Stromal cell of bone marrow (primary cell): ENCODE data around the gene CCDC88B.
A peak's percentile ranks its signal among the peaks of the same experiment; 100 is the strongest.
"Not testable (repeated sequence)": the region's sequence is repeated elsewhere in the genome, so short reads cannot be mapped to it uniquely, and the experiment has no call there.

Source experiments
- DNase-seq: peaks from one replicate; pipeline ENCODE4 v3.0.0-alpha.2; 2012; ENCODE audit warnings: low read depth

CCDC88B gene

DNA sequence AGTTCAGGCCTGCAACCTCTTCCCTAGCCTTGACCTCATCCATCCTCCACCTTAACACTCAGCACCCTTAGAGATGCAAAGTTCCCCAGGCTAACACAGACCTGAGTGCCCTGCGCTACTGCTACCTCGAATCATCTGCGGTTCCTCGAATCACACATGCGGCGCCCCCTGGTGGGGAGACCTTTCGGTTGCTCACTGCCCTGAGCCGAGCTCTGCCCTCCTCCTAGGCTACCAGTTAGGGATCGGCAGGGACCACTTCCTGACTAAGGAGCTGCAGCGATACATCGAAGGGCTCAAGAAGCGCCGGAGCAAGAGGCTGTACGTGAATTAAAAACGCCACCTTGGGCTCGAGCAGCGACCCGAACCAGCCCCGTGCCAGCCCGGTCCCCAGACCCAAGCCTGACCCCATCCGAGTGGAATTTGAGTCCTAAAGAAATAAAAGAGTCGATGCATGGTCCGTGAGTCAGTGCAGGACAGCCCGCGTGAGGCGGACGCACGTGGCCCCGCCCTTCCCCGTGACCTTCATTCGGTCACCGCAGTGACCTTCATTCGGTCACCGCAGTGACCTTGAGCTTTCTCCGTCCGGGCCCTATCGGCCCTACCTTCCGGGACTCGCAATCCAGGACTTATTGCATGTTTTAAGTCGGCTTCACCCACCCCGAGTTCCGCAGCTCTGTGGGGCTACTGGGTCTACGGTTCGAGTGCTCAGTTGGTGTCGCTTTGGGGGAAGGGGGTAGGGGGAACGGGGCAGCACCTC lies 35.5 kb upstream of the CCDC88B start:
- DNase-seq = peak; percentile 74

DNA sequence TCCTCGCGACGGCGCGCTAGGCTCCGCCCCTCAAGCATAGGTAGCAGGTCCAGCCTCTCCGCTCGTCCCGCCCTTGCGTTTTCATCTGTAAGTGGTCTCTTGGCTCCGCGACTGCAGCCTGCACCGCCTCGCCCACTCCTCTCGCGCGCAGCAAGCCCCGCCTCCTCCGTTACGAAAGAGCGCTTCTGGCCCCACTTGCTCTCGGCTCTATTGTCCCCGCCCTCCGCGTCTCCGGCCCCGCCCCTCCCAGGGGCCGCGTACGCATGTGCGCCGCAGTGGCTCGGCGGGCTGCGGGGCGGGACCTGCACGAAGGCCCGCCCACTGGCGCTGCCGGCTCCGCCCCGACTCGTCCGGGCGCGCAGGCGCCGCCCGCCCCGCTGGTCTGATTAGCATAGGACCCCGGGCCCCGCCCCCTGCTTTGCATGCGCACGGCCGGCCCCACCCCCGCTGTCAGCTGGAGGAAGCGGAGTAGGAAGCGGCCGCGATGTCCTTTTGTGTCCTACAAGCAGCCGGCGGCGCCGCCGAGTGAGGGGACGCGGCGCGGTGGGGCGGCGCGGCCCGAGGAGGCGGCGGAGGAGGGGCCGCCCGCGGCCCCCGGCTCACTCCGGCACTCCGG lies 34.8 kb upstream of the CCDC88B start, which contains the start of gene ESRRA:
Gene ESRRA, plus strand, starts transcription at position 450 of the 616 bp plus-strand sequence. CDS start 1,656 bp downstream, outside the sequence.
- peak; percentile 88 for DNase-seq

DNA sequence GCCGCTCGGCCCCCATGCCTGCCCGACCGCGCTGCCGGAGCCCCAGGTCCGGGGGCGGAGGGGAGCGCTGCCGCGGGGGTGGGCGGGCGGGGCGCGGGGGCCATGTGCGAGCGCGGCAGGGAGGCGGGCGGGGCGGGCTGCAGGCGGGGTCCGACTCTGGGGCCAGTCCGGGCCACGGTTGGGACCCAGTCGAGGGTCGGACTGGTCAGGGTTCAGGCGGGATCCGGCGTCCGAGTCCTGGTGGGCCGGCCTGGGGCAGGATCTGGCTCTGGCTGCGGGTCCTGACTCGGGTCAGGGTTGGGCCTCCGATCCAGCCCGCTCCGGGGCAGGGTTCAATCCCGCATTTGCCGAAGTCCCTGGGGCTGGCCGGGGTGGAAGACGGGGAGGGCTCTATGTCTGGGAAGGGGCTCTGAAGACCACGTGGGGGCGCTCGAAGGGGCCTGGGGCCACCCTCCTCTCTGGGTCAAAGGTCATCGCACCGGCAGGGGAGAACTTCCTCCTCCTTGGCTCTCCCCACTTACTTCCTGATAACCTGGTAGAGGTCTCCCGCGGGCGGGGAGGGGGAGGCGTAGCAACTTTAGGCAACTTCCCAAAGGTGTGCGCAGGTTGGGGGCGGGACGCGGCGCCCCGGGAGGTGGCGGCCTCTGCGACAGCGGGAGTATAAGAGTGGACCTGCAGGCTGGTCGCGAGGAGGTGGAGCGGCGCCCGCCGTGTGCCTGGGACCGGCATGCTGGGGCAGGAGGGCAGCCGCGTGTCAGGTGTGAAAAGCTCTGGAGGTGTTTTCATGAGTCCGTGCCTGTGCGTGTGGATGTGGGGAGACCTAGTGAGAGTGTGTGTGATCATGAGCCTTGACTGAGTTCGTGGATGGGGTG lies 34.1 kb upstream of the CCDC88B start:
- DNase-seq = no peak

DNA sequence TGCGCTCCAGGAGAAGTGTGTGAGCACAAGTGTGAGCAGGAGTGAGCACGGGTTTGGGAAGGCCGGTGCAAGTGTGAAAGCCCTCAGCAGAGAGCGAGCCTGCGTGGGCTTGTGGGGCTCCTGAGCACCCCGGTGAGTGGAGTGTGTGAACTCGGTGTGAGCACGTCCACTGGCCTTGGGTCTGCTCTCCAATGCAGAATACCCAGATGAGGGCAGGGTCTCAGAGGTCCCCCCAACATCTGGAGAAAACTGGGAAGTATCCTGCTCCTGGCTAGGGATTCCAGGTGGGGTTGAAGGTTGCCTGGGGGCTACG lies 33.5 kb upstream of the CCDC88B start:
- DNase-seq = no peak

DNA sequence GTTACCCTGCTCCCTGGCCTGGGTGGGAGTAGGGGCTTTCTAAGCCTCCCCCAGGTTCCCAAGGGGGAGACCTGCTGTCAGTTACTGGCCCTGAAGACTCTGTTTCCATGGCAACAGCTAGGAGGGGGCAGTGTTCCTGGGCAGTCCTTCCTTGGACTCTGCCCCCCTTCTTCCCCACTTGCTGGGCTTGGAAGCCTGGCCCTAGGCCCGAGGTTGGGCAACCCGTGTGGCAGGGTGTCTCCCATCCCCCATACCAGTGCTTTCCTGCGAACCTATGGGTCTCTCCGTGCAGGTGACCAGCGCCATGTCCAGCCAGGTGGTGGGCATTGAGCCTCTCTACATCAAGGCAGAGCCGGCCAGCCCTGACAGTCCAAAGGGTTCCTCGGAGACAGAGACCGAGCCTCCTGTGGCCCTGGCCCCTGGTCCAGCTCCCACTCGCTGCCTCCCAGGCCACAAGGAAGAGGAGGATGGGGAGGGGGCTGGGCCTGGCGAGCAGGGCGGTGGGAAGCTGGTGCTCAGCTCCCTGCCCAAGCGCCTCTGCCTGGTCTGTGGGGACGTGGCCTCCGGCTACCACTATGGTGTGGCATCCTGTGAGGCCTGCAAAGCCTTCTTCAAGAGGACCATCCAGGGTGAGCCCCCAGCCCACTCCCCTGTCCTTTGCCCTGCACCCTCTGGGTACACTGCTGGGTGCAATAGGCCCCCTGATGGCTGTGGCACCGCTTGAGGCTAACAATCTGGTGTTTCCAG lies 33.0 kb upstream of the CCDC88B start:
- DNase-seq = no peak

DNA sequence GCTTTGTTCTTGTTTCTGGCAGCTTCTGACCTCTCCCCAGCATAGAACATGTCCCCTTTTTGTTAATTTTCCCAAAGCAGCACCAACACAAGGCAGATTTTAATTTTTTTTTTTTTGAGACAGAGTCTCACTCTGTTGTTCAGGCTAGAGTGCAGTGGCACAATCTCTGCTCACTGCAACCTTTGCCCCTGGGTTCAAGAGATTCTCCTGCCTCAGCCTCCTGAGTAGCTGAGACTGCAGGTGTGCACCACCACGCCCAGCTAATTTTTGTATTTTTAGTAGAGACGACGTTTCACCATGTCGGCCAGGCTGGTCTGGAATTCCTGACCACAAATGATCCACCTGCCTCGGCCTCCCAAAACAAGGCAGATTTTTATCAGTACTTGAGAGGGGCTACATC lies 32.2 kb upstream of the CCDC88B start:
- not testable (repeated sequence) for DNase-seq

DNA sequence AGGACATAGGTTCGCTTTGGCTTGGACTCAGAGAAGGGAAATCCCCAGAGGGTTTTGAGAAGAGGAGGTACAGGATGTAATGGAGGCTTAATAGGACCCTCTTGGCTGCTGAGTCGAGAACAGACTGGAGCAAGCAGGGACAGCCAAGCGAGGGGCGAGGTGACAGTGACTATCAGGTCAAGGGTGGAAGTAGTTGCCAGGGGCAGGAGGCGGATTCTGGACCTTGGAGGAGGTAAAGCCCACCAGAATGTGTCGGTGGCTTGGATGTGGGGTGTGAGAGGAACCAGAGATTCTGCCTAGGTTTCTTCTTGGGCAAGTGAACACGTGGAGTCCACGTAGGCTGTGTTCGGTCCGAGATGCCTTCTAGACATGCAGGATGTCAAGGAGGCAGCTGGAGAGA lies 27.1 kb upstream of the CCDC88B start:
- no peak for DNase-seq

DNA sequence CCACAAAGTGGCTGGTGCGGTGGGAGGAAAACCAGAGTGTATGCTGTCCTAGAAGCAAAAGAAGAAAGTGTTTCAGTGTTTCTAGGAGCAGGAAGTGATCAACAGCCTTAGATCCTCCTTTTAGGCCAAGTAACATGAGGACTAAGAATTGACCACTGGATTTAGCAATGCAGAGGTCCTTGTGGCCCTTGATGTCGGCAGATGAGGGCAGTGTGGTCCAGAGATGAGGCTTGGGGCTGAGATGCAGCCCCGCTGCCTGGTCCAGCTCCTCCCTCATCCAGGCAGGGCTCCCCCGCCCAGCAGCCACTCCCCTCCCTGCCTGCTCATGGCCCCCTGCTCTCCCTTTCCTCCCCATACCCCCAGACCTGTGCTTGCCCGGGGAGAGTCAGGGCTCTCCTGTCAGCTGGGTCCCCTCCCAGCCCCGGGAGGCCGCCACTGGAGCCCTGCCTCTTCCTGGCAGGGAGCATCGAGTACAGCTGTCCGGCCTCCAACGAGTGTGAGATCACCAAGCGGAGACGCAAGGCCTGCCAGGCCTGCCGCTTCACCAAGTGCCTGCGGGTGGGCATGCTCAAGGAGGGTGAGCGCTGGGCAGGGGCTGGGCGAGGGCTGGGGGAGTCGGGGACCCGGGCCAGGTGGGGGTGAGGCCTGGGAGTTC lies 26.4 kb upstream of the CCDC88B start:
- no peak for DNase-seq

DNA sequence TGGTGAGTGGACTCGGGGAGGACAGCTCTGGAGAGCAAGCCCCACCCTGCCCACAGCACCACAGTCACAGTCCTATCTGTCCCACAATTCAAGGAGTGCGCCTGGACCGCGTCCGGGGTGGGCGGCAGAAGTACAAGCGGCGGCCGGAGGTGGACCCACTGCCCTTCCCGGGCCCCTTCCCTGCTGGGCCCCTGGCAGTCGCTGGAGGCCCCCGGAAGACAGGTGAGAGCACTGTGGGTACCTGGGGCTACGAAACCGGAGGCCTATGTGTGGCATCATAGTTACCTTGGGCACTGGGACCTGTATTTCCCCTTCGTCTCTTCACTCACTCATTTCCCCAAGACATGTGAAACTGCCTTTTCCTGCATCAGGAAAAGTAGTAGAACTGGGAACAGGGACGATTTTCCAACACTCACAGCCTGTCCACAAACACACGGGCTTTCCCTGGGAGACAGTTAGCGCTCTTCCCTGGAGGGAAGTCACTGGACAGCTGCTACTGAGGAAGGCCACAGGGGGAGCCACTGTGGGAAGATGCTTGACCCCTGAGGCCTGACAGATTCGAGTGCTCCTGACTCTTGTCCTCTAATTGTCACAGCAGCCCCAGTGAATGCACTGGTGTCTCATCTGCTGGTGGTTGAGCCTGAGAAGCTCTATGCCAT lies 25.7 kb upstream of the CCDC88B start:
- DNase-seq = no peak

DNA sequence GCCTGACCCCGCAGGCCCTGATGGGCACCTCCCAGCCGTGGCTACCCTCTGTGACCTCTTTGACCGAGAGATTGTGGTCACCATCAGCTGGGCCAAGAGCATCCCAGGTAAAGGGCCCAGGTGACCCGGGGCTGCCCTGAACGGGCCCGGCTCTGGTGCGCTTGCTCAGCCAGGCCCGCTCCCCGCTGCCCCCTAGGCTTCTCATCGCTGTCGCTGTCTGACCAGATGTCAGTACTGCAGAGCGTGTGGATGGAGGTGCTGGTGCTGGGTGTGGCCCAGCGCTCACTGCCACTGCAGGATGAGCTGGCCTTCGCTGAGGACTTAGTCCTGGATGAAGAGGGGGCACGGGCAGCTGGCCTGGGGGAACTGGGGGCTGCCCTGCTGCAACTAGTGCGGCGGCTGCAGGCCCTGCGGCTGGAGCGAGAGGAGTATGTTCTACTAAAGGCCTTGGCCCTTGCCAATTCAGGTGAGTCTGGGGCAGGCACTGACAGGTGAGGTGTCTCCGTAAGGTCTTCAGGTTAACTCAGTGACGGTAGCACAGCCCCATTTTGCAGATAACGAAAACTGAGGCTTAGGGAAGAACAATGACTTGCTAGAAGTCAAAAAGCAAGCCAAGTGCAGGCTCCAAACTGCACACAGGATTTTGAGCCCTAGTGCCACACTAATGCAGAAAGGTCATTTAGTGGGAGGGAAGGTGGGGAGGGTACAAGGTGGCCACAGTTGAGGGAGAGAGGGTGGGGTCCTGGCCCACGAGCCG lies 25.0 kb upstream of the CCDC88B start:
- DNase-seq = no peak

DNA sequence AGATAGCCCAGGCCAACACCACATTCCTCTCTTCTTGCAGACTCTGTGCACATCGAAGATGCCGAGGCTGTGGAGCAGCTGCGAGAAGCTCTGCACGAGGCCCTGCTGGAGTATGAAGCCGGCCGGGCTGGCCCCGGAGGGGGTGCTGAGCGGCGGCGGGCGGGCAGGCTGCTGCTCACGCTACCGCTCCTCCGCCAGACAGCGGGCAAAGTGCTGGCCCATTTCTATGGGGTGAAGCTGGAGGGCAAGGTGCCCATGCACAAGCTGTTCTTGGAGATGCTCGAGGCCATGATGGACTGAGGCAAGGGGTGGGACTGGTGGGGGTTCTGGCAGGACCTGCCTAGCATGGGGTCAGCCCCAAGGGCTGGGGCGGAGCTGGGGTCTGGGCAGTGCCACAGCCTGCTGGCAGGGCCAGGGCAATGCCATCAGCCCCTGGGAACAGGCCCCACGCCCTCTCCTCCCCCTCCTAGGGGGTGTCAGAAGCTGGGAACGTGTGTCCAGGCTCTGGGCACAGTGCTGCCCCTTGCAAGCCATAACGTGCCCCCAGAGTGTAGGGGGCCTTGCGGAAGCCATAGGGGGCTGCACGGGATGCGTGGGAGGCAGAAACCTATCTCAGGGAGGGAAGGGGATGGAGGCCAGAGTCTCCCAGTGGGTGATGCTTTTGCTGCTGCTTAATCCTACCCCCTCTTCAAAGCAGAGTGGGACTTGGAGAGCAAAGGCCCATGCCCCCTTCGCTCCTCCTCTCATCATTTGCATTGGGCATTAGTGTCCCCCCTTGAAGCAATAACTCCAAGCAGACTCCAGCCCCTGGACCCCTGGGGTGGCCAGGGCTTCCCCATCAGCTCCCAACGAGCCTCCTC lies 24.1 kb upstream of the CCDC88B start:
- DNase-seq = not testable (repeated sequence)

DNA sequence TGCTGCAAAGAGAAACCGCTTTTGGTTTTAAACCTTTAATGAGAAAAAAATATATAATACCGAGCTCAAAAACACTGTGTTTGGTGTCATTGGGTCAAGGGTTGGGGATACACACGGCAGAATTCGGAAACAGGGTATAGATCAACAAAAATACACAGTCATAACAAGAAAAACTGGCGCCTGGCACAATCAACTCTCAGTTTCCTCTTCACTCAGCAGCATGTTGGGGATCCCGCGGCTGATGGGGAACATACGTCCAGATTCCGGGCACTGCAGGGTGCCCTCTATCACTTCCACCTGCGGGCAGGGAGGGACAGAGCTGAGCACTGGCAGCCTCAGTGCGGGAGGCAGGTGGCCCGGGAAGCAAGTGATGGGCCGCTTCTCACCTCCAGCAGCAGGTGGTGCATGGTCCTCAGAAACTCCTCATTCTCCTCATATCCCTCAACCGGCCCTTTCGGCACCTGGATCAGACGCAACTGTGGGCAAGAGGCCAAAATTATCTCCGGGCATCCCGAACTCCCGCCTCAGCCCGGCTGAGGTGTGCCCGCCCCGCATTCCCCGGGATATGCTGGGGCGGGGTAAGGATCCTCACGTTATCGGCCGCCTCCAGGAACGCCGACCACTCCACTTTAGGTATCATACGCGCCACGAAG lies 23.2 kb upstream of the CCDC88B start:
- no peak for DNase-seq

DNA sequence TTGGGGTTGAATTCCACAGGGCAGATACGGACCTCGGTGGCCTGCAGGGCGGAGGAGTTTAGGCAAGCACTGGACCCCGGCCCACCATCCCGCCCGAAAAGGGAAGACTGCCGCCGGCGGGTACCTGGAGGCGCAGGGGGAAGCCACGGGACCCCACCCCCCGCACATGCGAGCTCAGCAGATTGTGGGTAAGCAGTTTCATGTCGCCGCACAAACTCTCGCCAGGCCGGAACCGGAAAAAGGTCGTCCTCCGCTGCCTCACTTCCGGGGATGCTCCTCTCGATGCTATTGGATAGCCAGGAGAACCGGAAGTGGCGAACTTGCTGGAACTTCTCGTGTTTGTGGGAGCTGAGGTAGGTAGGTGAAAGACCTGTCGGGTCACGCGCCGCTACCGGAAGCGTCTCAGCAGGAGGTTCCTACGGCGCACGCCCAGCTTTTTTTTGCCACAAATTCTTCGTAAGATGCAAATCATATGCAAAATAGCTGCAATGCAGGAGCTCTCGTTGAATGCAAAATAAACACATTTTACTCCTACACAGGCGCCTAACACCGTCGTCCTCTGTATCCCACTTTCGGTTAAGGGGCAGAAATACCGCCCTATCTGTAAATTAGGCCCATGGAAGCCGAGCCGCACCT lies 22.6 kb upstream of the CCDC88B start, which contains the start of gene TRMT112:
Gene TRMT112, minus strand, starts transcription at position 235 of the 636 bp plus-strand sequence. Its CDS starts 33 bp downstream, at position 202.
- peak; percentile 93 for DNase-seq

DNA sequence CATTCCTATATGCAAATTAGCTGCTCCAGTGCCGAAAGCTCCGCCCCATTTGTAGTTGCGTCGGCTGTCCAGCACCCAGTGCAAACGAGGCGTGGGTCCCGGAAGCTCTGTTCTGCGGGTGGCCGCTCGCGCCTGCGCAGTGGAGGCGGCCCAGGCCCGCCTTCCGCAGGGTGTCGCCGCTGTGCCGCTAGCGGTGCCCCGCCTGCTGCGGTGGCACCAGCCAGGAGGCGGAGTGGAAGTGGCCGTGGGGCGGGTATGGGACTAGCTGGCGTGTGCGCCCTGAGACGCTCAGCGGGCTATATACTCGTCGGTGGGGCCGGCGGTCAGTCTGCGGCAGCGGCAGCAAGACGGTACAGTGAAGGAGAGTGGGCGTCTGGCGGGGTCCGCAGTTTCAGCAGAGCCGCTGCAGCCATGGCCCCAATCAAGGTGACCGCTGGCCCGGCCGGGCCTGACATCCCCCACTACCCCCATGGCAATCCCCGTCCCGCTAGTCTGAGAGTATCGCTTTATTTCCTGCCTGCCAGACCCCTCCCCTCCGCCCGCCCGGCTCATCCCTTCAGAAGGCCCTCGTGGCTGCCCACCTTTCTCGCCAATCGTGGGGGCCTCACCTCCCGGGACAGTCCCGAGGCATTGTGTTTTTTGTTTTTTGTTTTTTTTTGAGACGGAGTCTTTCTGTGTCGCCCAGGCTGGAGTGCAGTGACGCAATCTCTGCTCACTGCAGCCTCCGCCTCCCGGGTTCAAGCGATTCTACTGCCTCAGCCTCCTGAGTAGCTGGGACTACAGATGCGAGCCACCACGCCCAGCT lies 21.8 kb upstream of the CCDC88B start, which contains the start of gene PRDX5:
Gene PRDX5, plus strand, starts transcription at position 161 of the 805 bp plus-strand sequence. Its CDS starts 95 bp downstream, at position 256.
- peak; percentile 93 for DNase-seq

DNA sequence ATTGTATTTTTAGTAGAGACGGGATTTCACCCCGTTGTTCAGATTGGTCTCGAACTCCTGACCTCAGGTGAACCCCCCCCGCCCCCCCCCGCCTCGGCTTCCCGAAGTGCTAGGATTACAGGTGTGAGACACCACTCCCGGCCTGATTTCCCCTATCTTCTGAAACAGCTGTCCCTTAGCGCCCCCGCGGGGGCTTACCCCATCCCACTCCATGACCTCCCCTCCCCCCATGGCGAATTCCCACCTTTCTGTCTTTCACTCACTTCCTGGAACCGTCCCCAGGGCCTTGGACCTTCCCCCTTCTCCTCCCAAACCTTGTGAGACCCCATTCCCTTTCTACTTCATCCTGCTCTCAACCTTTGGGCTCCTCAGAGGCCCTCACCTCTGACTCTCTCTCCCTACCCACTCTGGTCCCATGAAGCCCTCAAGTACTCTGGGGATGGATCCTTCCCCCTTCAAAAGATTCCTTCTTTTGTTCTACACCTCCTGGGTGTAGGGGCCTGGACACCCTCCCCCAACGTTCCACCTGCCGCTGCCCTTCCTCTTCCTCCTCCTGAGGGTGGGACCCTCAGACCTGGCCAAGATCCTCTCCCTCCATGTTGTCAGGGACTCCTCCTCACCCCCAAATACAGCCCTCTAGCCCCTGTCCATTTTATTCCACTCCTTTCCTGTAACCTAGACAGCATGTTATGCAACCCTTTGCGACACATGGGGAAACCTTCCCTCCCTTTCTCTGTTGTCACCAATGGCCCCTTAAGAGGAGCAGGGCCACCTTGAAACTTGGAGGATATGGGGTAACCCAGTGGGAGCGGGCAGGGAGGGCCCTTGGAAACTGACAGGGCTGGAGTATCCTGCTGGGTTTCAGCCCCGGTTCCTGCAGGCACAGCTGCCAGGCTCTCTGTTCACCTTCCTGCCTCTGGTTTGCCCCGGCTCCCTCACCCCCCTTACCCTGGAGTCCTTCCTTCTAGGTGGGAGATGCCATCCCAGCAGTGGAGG lies 20.9 kb upstream of the CCDC88B start:
- DNase-seq = no peak

DNA sequence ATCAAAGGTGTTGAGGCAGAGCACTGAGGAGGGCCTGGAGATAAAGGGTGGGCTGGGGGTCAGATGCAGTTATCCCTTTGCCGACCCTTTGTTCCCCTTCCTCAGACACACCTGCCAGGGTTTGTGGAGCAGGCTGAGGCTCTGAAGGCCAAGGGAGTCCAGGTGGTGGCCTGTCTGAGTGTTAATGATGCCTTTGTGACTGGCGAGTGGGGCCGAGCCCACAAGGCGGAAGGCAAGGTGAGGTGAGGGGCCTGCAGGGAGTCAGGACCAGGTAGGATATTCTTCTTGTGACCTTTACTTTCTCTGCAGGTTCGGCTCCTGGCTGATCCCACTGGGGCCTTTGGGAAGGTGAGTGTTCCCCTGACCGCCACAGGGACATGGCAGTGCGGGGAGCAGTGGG lies 19.4 kb upstream of the CCDC88B start:
- no peak for DNase-seq
